Measurements from ENCODE around the gene ATG16L1. TPM values are rescaled to one million over a fixed set of nuclear protein-coding genes. Genes with fewer than 3 reads are reported as not detected.

The ATG16L1 gene
- total RNA-seq, 1 donor from 2014 or later = 19.2 TPM

DNA sequence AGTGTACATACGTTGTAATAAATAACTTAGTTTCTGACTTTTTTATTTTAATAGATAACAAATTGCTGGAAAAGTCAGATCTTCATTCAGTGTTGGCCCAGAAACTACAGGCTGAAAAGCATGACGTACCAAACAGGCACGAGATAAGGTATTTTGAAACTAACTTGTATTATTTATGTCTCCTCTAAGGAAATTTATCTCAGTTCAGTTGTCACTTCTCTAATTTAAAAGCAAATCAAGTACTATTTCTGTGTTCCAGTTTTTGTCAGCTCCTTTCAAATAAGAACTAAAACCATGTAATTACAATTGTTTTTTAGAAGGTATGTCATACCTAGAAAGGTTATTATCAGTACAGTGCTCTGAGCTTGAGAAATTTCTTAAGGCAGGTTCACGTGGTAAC, 4.6 kb downstream of the ATG16L1 start:
- DNase-seq (ENCODE audit: low spot score) = no peak

DNA sequence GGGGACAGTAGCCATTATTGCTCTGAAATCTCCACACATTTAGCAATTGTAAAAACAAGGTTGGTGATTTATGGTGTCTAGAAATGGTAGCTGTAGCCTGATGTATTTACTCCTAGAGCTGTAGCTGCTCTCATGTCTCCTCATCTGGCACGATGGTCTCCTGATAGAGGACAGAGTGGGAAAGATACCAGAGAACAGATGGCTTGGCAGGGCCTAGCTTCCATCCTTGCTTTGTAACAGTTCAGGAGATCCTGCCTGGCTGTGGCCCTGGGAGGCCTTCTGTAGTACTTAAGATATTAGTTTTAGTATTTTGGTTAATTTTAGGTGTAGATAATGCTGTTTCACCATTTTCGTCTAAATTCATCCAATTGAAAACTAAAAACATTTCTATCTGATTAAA, 6.7 kb downstream of the ATG16L1 start:
- no peak for ATAC-seq
- no peak for DNase-seq (ENCODE audit: low spot score)

More for the DNA sequence above, 4.6 kb downstream of the ATG16L1 start:
- ATAC-seq = no peak

GRCh38 chr2:233259730-233260129, 8.3 kb downstream of the ATG16L1 start:
- no peak for DNase-seq (ENCODE audit: low spot score)
- ATAC-seq = no peak

GRCh38 chr2:233260661-233261060, 9.2 kb downstream of the ATG16L1 start:
- no peak for DNase-seq (ENCODE audit: low spot score)
- ATAC-seq = no peak

GRCh38 chr2:233261819-233262555, 10.5 kb downstream of the ATG16L1 start:
- peak; percentile 32 for ATAC-seq
- DNase-seq (ENCODE audit: low spot score) = no peak

DNA sequence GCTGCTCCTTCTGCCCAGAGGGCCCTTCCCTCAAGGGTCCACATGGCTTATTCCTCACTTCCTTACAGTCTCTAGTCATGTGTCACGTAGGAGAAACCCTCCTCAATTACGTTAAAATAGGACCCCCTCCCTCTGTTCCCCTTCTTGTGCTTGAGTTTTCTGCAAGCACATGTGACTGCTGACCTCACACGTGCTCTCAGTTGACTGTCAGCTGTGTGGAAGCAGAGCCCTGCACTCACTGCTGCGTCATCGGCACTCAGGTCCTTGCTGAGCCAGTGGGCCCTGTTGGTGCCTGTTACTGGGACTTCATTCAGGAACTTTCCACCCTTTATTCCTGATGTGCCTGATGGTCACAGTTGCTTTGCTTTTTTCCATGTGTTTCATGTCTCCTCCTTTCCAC, 11.1 kb downstream of the ATG16L1 start:
- ATAC-seq (no peak), DNase-seq (ENCODE audit: low spot score) (no peak)

GRCh38 chr2:233263045-233263570, 11.6 kb downstream of the ATG16L1 start:
- DNase-seq (ENCODE audit: low spot score) (no peak), ATAC-seq (no peak)

DNA sequence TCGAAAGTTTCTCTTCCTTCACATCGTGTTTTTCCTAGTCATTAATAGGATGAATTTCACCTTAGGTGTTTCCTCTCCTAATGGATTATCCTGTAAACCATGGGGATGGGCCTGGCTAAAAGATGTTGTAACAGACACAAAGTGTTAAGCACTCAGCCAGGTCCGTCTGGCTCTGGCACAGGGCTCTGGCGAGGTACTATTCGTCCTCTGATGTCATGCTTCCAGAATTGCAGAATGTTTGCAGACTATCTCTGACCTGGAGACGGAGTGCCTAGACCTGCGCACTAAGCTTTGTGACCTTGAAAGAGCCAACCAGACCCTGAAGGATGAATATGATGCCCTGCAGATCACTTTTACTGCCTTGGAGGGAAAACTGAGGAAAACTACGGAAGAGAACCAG, 13.2 kb downstream of the ATG16L1 start:
- ATAC-seq (peak; percentile 87), DNase-seq (ENCODE audit: low spot score) (peak; percentile 87)

- no peak for DNase-seq (ENCODE audit: low spot score)
- peak; percentile 37 for ATAC-seq
Observed at GRCh38 chr2:233265899-233266431, 14.5 kb downstream of the ATG16L1 start.

DNA sequence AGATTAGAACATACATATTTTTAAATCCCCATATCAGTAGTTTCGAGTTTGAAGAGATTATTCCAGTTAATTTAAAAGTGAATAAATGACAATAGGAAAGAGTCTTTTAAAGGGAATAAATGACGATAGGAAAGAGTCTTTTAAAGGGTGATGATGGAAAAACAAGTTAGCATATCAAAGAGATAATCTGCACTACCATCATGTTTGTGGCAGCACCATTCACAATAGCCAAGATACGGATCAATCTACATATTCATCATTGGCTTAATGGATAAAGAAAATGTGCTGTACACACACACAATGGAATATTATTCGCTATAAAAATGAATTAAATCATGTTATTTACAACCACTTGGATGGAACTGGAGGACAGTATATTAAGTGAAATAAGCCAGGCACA, 15.0 kb downstream of the ATG16L1 start:
- no peak for ATAC-seq
- no peak for DNase-seq (ENCODE audit: low spot score)

DNA sequence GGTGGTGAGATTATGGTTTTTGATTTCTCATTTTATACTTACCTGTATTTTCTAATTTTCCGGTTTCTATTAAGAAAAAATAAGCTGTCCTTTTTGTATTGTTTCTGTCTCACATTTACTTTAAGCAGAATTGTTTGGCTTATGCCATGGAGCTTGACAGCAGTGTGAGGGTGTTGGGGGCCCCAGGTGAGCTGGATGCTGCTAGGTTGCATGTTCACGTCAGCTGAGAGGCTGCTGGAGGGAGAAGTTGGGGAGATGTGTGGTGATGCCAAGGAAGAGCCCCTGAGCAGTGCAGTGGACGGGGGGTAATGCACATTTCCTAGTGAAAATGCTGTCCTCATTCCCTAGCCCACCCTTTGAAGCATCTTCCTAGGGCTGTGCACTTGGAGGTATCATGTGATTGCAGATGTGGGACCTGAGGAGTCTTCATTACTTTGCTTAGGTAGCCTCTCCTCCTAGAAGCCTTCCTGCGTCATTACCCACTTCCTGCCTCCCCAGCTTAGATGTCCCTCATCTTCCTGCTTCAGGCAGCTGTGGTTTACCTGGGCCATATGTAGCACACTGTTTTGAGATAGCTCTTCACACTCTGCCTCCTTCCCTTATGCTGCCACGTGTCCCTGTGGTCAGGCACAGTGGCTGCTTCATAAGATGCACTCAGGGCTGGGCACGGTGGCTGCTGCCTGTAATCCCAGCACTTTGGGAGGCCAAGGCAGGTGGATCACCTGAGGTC, 16.2 kb downstream of the ATG16L1 start:
- DNase-seq (ENCODE audit: low spot score) (no peak), ATAC-seq (no peak)

GRCh38 chr2:233270366-233270765, 18.9 kb downstream of the ATG16L1 start:
- no peak for DNase-seq (ENCODE audit: low spot score)
- ATAC-seq = no peak

- ATAC-seq (no peak), DNase-seq (ENCODE audit: low spot score) (no peak)
Observed at GRCh38 chr2:233270951-233271350, 19.5 kb downstream of the ATG16L1 start.

DNA sequence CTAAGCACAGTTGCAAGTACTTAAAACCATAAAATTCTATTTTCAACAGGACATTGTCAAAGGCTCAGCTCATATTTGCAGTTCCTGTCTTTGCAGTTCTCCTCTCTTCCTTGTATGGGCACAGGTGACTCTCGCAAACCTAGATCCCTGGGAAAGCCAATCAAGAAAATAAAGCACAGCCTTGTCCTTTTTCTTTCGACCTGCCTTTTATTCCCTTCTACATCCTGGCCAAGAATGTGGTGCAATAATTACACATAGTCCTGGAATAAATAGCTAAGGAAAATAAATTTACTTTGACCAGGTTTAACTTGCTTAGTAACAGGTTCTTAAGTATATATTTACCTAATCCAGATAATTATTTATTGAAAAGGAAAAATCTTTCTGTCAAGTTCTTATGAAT, 20.2 kb downstream of the ATG16L1 start:
- ATAC-seq = peak; percentile 75

DNA sequence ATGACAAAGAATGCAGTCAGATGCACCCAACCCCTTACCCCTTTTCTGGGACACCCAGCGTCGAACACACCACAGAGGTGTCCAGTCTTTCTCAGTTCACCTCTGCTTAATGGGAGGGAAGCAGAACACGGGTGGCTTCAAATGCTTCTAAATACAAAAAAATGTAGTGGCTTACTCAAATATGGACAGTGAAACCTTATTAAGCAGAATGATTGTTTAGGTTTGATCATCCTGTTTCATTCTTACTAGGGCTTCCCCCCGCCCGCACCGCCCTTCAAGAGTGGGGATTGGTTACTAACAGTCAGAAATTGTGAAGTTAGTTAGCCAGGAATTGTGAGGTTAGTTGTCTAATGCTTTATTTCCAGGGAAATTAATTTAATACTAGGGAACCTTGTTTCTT, 21.6 kb downstream of the ATG16L1 start:
- DNase-seq (ENCODE audit: low spot score) = no peak
- no peak for ATAC-seq

More for the DNA sequence above, 20.2 kb downstream of the ATG16L1 start:
- DNase-seq (ENCODE audit: low spot score) = no peak

GRCh38 chr2:233275223-233275622, 23.8 kb downstream of the ATG16L1 start:
- peak; percentile 59 for ATAC-seq

DNA sequence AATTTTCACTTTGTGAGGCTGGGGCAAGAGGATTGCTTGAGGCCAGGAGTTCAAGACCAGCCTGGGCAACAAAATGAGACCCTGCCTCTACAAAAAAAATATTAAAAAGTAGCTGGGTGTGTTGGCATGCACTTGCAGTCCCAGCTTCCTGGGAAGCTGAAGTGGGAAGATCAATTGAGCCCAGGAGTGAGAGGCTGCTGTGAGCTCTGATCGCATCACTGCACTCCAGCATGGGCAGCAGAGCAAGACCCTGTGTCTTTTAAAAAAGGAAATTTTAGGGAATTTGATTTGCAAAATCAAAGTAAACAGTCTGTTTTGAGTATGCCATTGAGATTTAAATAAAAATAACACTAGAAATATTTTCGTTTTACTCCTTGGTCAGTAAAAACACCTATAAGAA, 27.4 kb downstream of the ATG16L1 start:
- ATAC-seq (no peak), DNase-seq (ENCODE audit: low spot score) (no peak)

More at GRCh38 chr2:233275223-233275622, 23.8 kb downstream of the ATG16L1 start:
- no peak for DNase-seq (ENCODE audit: low spot score)

DNA sequence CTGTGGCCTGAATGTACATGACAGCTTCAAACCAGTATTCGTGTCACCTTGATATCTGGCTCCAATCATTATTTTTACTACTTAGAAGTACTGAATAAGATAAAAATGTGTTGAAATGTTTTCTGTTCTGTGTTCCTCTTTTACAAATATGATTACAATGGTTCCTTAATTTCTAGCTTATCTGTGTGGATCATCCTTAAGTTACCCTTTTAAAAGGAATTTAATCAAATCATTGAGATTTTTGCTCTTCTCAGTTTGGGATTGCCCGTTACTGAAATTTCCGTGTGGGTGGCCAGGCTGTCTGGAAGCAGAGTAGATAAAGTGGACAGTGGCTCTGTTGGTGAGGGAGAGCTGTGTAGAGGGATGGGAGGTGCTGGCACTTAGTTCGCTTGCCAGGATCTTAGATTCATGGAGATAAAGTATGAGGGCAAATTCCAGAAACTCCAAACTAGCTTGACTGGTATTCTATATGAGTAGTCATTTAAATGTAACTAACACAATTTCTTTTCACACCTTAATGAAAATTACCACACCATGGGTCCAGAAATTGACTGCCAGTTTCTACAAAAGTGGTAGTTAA, 28.7 kb downstream of the ATG16L1 start:
- DNase-seq (ENCODE audit: low spot score) (no peak), ATAC-seq (peak; percentile 30)

DNA sequence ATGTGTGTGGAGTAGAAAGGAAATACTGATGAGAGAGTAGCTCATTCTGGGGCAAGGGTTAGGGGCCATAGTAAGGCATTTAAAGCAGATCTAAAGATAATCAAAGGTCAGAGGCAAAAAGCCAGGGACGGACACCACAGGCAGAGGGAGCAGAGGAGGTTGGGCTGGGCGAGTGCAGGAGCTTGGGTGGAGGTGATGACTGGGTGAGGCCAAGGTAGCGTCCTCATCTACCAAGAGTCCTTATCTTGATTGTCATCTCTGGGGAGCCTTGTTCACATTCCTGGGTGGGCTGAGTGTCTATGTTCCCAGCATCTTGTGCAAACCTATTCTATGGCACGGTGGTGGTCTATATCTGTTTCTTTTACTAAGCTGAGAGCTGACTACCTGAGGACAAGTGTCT, 30.1 kb downstream of the ATG16L1 start:
- DNase-seq (ENCODE audit: low spot score) = no peak
- no peak for ATAC-seq

DNA sequence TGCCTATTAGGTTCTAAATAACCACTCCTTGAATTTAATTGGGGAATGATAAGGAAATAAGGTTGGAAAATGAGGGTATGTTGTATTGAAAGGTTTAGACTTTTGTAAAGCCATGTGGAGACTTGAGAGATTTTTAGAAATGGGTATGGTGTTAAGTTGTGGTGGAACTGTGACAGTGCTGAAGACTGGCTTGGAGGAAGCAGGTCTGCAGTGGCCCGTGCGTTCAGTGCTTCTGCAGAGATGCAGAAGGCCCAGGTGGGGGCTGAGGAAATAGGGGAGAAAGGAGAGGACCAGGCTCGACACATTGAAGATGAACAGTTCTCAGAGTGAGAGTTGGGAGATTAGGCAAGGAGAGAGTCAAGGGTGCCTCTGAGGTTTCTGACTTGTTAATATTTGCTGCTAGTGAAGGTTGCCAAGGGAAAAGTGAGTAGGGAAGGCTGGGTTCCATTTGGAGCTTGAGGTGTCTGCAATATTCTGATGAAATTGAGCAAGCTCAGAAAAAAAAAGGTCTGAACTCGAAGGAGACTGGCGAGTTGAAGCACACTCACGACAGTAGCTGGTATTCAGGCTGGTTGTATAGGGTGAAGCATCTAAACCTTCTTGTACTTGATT, 30.6 kb downstream of the ATG16L1 start:
- ATAC-seq (no peak), DNase-seq (ENCODE audit: low spot score) (no peak)

DNA sequence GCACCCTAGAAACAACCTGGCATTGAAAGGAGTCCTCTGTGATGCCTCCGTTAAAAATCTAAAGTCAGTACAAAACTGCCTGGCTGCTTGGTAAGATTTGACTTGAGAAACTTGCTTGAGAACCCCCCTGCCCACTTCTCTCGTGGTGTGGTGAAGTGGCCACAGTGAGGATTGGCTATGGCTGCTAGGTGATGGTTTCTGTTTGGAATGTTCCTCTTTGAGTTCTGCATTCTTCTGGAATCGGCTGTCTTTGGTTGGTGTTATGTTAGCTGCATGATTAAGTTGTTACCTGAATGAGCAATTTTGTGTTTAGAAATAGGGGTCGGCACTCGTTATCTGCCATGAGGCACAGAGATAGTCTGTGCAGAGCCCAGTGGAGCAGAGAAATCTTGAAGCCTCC, 34.4 kb downstream of the ATG16L1 start:
- ATAC-seq (no peak), DNase-seq (ENCODE audit: low spot score) (no peak)

Data from left lobe of liver (tissue), 2 donors.